Measurements from ENCODE around the gene TCHP. TPM values are rescaled to one million over a fixed set of nuclear protein-coding genes. Genes with fewer than 3 reads are reported as not detected.

The TCHP gene
- total RNA-seq, 1 donor from 2014 or later, result 20.6 TPM

- H3K4me3 Mint-ChIP-seq (ENCODE audit: low read depth), result no peak overlapping the region
- peaks cover 24% of the 10 kb centered on the region for H3K4me1 Mint-ChIP-seq (ENCODE audit: low read depth)
- H3K36me3 Mint-ChIP-seq (ENCODE audit: insufficient read depth), result peaks cover 36% of the 10 kb centered on the region
- no peak for DNase-seq (ENCODE audit: low spot score, unreplicated experiment)
- no peaks in the 10 kb centered on the region for H3K27me3 Mint-ChIP-seq
- peak overlapping the region; percentile 45 for H3K27ac Mint-ChIP-seq
- no peak for TF ChIP-seq CTCF (IDR thresholded peaks at IDR 0.05; ENCODE audit: unreplicated experiment)
- H3K9me3 Mint-ChIP-seq (ENCODE audit: low read depth), result no peaks in the 10 kb centered on the region
Measured at GRCh38 chr12:109950625-109951024, 50.6 kb downstream of the TCHP start.

GRCh38 chr12:109951136-109951535 lies 51.1 kb downstream of the TCHP start:
- Mint-ChIP-seq H3K4me3 (ENCODE audit: low read depth) (no peak overlapping the region), H3K36me3 (ENCODE audit: insufficient read depth) (peaks cover 36% of the 10 kb centered on the region), H3K9me3 (ENCODE audit: low read depth) (no peaks in the 10 kb centered on the region), H3K27ac (no peak overlapping the region), H3K27me3 (no peaks in the 10 kb centered on the region), H3K4me1 (ENCODE audit: low read depth) (peaks cover 24% of the 10 kb centered on the region)
- TF ChIP-seq CTCF (IDR thresholded peaks at IDR 0.05; ENCODE audit: unreplicated experiment), result no peak
- no peak for DNase-seq (ENCODE audit: low spot score, unreplicated experiment)

- no peak overlapping the region for H3K4me3 Mint-ChIP-seq (ENCODE audit: low read depth)
- H3K4me1 Mint-ChIP-seq (ENCODE audit: low read depth), result peaks cover 21% of the 10 kb centered on the region
- TF ChIP-seq CTCF (IDR thresholded peaks at IDR 0.05; ENCODE audit: unreplicated experiment), result no peak
- DNase-seq (ENCODE audit: low spot score, unreplicated experiment), result no peak
- H3K9me3 Mint-ChIP-seq (ENCODE audit: low read depth), result no peaks in the 10 kb centered on the region
- H3K27ac Mint-ChIP-seq, result peak overlapping the region; percentile 49
- no peaks in the 10 kb centered on the region for H3K27me3 Mint-ChIP-seq
- H3K36me3 Mint-ChIP-seq (ENCODE audit: insufficient read depth), result peaks cover 35% of the 10 kb centered on the region
Measured at GRCh38 chr12:109951751-109952150, 51.7 kb downstream of the TCHP start.

GRCh38 chr12:109952160-109952858 lies 52.2 kb downstream of the TCHP start:
- H3K27ac Mint-ChIP-seq, result no peak overlapping the region
- DNase-seq (ENCODE audit: low spot score, unreplicated experiment), result no peak
- no peaks in the 10 kb centered on the region for H3K9me3 Mint-ChIP-seq (ENCODE audit: low read depth)
- H3K4me3 Mint-ChIP-seq (ENCODE audit: low read depth), result no peak overlapping the region
- no peak for TF ChIP-seq CTCF (IDR thresholded peaks at IDR 0.05; ENCODE audit: unreplicated experiment)
- peaks cover 16% of the 10 kb centered on the region for H3K4me1 Mint-ChIP-seq (ENCODE audit: low read depth)
- H3K36me3 Mint-ChIP-seq (ENCODE audit: insufficient read depth), result peaks cover 33% of the 10 kb centered on the region
- no peaks in the 10 kb centered on the region for H3K27me3 Mint-ChIP-seq

- no peak for TF ChIP-seq CTCF (IDR thresholded peaks at IDR 0.05; ENCODE audit: unreplicated experiment)
- H3K9me3 Mint-ChIP-seq (ENCODE audit: low read depth), result no peaks in the 10 kb centered on the region
- no peak for DNase-seq (ENCODE audit: low spot score, unreplicated experiment)
- H3K27me3 Mint-ChIP-seq, result no peaks in the 10 kb centered on the region
- H3K36me3 Mint-ChIP-seq (ENCODE audit: insufficient read depth), result peaks cover 34% of the 10 kb centered on the region
- no peak overlapping the region for H3K27ac Mint-ChIP-seq
- H3K4me3 Mint-ChIP-seq (ENCODE audit: low read depth), result no peak overlapping the region
- peaks cover 12% of the 10 kb centered on the region for H3K4me1 Mint-ChIP-seq (ENCODE audit: low read depth)
Measured at GRCh38 chr12:109952873-109953272, 52.8 kb downstream of the TCHP start.

Data from progenitor cell of endocrine pancreas (in vitro differentiated cells).